ENCODE results near the gene PDXDC1.
"Not testable (repeated sequence)": the region's sequence is repeated elsewhere in the genome, so short reads cannot be mapped to it uniquely, and the experiment has no call there.

Gene PDXDC1

DNA sequence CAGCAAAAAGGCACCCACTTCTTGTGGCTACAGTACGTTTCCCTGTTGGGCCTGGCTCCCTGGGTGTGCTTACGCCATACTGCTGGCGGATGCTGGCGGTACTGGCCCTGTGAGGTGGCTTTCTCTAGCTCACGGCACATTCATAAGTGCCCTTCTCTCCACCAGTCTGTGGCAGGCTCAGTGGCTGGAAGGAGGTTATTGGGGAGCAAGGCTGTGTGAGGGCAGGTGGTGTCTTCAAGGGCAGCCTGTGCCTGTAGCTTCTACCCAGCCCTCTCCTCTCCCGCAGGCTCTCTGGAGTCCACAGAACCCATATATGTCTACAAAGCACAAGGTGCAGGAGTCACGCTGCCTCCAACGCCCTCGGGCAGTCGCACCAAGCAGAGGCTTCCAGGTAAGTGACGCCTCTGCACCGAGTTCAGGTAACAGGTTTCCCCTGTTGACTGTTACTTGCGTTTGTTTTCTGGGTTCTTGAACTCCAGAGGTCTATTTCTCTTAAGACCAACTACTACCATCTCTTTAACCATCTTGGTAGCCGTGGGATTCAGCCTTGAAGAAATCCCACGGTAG, 60.4 kb downstream of the PDXDC1 start:
- in situ Hi-C loops (cut with MboI; ENCODE audit: low sequenced_read_pairs): no loop called here

DNA sequence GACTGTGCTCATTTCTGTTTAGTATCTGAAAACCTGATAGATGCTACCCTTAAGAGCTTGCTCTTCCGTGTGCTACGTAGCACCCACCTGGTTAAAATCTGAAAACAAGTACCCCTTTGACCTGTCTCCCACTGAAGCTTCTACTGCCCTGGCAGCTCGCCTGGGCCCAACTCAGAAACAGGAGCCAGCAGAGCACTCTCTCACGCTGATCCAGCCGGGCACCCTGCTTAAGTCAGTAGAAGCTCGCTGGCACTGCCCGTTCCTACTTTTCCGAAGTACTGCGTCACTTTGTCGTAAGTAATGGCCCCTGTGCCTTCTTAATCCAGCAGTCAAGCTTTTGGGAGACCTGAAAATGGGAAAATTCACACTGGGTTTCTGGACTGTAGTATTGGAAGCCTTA, 62.2 kb downstream of the PDXDC1 start:
- in situ Hi-C loops (cut with MboI; ENCODE audit: low sequenced_read_pairs): no loop called here

DNA sequence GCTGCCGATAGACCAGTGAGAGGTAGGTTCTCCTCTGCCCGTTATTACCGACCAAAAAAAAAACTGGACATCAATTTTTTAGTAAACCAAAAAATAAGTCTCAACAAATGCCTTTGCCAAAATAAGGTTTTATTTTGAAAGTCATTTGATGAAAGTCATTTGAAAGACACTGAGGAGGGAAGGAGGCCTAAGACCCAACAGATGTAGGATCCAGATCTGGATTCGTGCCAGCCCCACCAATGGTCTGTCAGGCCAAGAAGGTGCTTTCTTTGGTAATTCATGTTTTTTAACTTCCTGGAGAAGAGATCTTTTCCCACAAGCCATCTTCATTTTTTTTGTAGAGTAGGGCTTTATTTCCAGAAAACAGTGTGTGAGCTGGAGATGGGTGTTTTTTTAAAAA, 62.9 kb downstream of the PDXDC1 start:
- in situ Hi-C loops (cut with MboI; ENCODE audit: low sequenced_read_pairs): no loop called here

DNA sequence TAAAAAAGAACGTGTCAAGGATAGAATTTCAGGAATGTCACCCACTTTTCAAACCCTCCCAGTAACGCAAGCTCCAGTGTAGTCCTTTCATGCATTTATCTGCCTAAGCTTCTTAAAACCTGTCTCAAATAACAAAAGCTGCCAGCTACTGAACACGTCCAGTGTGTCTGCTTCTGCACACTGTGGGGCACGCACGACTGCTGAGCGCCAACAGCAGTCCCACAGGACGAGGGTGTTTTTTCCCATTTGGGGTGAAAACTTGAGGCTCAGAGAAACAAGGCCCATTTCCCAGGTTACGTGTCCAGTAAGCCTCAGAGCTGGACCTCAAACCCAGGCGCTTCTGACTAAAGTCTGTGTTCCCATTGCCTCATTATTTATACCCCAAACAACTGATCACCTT, 63.9 kb downstream of the PDXDC1 start:
- in situ Hi-C loops (cut with MboI; ENCODE audit: low sequenced_read_pairs): no loop called here

DNA sequence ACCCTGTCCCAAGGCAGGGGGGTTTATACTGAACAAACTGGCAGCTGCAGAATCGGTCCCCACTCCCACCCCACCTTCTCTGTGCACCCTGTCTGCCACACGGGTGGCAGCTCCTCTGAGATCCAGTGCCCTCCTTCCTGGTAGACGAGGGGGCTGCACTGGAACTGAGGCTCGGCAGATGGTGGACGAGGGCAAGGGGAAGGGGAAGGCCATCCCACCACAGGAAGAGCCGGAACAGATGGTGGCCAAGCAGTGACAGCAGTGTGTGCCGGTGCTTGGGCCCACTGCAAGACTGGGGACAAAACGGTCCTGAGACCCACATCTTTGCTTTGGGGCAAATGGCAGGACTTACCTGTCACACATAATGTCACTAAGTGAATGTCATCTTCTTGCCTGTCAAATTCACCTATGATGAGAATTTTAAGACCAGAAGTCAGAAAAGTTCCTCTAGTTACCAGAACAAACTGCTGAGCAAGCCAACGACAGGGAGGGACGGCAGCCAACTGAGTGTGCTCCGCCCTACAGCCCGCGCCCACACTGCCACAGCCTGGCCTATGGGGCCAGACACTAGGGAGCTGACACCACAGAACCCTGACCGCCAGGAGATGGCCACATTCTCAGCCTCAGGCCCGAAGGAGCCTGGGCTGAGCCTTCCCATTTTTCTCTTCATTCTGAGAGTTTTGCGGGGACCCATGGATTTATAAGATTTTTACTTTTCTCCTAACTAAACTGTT, 66.6 kb downstream of the PDXDC1 start:
- in situ Hi-C loops (cut with MboI; ENCODE audit: low sequenced_read_pairs): no loop called here

DNA sequence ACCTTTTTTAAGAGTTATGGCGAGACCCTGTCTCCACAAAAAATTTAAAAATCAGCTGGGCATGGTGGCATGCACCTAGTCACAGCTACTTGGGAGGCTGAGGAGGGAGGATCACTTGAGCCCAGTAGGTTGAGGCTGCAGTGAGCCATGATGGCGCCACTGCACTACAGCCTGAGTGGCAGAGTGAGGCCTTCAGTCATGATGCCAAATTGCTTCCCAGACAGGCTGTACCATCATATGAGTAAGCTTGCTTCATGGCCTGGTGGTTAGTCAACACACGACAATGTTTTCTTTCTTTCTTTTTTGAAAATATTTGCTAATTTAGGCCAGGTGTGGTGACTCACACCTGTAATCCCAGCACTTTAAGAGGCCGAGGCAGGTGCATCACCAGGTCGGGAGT, 68.5 kb downstream of the PDXDC1 start:
- in situ Hi-C loops (cut with MboI; ENCODE audit: low sequenced_read_pairs): no loop called here

DNA sequence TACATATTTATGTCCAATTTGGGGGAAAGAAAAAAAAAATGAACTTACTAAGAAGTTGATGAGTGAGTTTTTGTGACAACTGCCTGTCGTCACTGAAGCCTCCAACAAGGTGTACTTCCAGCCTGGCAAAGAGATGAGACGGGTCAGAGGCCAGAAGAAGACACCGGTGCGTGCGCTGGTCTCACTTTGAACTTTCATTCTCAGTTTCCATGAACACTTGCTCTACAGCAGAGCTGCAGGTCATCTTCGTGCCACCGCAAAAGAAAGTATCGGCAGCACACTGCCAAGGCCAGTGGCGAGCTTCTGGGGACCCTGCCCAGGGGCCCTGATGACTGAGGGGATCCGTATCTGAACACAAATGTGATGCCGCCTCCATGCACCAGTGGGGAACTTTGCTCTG, 69.5 kb downstream of the PDXDC1 start:
- in situ Hi-C loops (cut with MboI; ENCODE audit: low sequenced_read_pairs): no loop called here

DNA sequence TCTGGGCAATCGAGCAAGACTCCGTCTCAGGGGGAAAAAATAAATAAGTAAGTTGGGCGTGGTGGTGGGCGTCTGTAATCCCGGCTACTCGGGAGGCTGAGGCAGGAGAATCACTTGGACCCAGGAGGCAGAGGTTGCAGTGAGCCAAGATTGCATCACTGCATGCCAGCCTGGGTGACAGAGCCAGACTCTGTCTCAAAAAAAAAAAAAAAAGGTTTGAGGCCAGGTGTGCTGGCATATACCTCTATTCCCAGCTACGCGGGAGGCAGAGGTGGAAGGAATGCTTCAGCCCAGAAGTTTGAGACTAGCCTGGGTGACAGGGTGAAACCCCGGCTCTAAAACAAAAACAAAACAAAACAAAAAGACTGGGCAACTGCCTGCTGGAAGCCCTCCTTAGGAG, 70.4 kb downstream of the PDXDC1 start:
- in situ Hi-C loops (cut with MboI; ENCODE audit: low sequenced_read_pairs): not testable (repeated sequence)

DNA sequence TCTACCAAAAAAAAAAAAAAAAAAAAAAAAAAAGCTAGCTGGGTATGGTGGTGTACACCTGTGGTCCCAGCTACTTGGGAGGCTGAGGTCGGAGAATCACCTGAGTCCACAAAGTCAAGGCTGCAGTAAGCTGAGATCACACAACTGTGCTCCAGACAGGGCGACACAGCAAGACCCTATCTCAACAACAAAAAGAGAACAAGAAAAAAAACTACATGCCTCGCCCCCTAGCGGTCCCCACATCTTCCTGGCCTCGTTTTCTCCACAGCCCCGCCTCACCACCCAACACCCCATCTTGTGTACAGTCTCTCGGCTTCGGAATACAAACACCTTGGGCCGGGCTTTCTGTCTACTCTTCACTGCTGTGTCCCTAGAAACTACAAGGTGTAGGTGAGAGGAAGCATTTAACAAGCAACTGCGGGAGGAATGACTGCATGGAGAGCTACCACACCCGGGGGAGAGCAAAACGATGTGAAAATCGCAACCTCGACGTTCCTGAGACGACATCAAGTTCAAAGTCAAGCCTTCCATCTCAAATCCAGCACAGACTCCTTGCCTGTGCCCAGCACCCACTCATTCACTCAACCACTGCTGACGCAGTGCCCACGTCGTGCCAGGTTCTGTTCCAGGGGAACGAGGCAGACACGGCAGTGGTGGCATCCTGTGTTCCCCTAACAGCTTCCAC, 72.0 kb downstream of the PDXDC1 start:
- in situ Hi-C loops (cut with MboI; ENCODE audit: low sequenced_read_pairs): no loop called here

DNA sequence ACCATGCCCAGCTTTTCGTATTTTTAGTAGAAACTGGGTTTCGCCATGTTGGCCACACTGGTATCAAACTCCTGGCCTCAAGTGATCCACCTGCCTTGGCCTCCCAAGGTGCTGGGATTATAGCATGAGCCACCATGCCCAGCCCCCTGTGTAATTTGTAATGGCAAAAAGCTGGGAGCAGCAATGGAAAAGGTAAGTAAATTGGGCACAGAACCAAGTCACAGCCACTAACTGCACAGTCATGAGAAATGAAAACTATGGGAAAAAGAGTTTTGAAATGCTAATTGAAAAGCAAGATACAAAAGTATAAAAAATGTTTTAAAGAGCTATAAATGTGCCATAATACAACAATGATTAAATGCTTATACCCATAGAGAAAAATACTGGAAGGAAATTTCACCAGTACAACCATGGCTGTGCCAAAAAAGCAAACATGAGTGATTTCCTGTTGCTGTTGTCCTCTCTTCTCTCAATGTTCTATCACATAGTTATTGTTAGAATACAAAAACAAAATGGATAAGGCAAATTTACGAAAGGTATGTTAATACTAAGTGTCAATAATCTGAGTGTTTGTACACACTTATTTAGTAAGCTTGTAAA, 74.9 kb downstream of the PDXDC1 start:
- in situ Hi-C loops (cut with MboI; ENCODE audit: low sequenced_read_pairs): no loop called here

DNA sequence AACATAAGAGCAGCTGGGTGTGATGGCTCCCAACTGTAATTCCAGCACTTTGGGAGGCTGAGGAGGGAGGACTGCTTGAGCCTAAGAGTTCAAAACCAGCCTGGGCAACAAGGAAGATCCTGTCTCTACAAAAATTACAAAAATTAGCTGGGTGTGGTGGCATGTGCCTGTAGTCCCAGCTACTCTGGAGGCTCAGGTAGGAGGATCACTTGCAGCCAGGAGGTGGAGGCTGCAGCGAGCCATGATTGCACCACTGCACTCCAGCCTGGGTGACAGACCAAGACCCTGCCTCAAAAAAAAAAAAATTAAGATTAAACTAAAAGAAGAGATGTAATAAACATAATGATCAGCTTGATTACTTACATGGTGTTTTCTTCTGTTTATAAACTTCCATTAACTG, 75.6 kb downstream of the PDXDC1 start:
- in situ Hi-C loops (cut with MboI; ENCODE audit: low sequenced_read_pairs): not testable (repeated sequence)

DNA sequence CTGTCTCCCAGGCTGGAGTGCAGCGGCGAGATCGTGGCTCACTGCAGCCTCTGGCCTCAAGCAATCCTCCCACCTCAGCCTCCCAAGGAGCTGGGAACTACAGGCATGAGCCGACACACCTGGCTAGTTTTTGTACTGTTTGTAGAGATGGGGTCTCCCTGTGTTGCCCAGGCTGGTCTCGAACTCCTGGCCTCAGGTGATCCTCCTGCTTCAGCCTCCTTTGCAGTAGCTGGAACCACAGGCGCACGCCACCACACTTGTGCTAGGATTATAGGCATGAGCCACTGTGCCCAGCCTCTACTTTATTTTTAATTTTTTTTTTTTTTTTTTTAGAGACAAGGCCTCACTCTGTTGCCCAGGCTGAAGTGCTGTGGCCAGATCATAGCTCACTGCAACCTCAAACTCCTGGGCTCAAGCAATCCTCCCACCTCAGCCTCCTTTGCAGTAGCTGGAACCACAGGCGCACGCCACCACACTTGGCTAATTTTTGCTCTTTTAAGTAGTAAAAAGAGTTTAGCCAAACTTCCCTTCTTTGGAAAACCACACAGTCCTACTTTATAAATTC, 76.6 kb downstream of the PDXDC1 start:
- in situ Hi-C loops (cut with MboI; ENCODE audit: low sequenced_read_pairs): no loop called here

DNA sequence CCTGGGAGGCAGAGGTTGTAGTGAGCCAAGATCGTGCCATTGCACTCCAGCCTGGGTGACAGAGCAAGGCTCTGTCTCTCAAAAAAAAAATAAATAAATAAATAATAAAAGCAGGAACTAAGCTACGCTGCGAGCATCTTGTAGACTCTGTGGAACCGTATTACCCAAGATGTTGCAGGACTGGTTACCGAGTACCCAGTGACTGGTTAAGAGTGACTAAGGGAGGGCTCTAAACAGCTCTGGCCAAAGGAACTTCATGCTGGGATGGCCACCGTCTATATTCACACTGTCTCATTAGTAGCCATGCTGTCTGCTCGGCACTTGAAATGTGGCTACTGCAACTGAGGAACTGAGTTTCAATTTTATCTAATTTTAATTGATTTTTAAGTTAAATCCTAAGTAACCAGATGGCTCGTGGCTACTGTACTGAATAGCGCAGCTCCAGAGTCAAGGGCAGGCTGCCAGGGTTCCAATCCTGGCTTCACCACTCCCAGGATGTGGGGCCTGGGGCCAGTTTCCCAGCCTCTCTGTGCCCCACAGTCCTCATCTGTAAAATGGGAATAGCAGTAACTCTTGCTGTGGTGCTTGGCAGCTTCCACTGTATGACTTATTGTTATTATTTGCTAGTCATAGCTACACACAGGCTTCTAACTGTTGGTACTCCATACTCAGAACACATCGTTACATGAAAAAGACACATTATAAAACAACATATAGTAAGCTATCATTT, 78.1 kb downstream of the PDXDC1 start:
- in situ Hi-C loops (cut with MboI; ENCODE audit: low sequenced_read_pairs): no loop called here

DNA sequence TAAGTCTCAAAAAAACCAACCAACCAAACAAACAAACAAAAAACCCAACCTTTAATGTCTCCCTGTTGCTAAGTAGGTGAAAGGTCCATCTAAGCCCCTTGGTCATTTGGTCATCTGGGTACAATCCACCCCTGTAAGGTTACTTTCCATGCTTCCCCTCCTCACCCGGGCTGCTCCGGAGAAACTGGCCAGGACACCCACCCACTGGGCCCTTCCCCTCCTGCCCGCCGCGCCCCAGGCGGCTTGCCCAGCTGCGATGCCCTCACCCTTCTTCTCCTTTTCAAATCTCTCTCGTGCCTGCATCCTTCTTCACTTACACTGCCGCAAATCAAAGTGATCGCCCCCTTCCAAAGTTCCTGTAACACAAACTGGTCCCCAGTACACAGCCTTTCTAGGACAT, 79.1 kb downstream of the PDXDC1 start:
- in situ Hi-C loops (cut with MboI; ENCODE audit: low sequenced_read_pairs): no loop called here

DNA sequence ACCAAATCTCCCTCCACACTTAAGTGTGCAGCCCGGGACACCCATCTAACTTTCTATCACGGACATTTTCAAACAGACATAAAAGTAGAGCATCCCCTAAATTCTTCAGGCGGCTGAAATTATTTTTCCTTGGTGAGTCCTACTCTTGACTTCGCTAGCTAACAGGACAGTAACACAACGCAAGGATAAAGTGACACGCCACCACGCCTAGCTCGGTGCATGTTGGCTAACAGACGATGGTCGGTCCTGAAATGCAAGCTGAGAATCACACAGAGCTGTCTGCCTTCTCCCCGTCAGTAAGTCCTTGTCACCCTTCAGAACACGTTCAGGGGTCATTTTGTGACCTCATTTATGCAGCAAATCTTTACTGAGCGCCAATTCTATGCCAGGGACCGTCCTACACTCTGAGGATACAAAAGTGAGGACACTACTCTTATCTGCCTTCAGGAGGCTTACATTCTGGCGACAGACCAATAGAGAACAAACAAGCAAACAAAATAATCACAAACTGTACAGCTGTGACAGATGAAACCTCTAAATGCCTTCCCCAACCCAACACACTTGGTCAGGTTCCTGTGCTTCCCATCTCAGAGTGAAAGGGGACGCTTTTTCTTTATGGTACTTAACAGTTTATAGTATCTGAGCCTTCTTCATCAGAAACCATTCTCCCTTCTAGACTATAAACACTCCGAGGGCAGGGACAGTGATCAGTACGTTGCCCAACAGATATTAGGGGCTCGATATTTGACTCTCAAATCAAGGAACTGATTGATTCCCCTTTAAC, 79.7 kb downstream of the PDXDC1 start:
- in situ Hi-C loops (cut with MboI; ENCODE audit: low sequenced_read_pairs): no loop called here

DNA sequence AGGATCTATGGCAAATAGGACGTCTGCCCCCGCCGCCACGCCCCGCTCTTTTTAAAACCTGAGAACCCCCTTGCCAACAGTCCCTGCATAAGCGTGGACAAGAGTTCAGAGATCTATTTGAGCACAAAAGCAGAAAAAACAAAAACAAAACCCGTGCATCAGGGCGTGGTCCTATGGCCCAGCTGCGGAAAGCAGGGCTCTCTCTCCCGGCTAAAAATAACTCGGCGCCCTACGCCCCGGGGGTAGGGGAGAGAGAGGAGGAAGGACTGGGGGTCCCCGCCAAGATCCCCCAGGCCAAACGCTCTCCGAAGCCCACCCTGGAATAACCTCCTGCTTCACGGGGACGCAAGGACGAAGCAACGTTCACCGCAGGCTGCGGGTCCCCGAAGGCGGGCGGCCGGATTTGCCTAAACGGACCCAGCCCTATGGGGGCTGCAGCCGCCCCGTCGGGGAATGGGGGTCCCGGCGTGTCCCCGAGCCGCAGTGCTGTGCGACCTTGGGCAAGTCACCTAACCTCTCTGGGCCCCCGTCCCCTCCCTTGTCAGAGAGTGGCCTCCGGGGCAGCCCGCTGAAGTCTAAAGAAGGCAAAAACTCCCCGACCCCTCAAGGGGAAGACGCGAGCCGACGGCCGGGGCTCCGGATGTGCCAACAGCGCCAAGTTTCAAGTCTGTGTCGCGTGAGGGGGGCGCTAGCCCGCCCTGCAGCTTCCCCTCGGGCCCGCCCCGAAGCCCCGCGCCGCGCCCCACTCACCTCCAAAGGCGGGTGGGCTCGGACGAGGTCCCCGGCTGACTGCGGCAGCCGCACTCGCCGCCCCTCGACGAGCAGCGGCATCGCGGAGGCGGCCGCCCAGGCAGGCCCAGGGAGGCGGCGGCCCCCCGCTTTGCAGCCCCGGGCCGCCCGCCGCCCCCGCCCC, 80.6 kb downstream of the PDXDC1 start:
- in situ Hi-C loops (cut with MboI; ENCODE audit: low sequenced_read_pairs): no loop called here

DNA sequence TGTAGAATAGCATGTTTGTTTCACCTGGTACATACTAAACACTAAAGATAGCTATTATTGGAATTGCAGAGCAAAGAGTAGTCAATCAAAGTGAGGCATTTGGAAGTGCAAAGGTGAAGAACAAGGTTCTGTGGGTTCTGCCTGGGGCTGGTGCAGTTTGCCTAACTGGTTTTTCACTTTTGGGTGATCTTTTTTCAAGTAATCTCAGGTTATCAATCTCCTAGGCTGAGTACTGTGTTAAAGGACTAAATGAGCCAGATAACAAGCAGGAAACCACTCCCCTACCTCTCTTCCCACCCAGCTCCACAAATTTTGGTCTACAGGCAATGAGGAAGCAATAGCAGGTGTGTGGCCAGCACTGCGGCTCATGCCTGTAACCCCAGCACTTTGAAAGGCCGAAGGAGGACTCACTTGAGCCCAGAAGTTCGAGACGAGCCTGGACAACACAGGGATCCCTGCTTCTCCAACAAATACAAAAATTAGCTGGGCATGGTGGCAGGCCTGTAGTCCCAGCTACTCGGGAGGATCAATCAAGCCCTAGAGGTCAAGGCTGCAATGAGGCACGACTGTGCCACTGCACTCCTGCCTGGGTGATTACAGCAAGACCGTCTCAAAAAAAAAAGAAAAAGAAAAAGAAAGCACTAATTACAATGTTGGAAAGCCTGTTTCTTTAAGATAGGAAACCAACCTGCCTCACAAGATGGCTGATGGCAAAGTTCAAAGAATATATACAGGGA, 83.0 kb downstream of the PDXDC1 start:
- in situ Hi-C loops (cut with MboI; ENCODE audit: low sequenced_read_pairs): no loop called here

DNA sequence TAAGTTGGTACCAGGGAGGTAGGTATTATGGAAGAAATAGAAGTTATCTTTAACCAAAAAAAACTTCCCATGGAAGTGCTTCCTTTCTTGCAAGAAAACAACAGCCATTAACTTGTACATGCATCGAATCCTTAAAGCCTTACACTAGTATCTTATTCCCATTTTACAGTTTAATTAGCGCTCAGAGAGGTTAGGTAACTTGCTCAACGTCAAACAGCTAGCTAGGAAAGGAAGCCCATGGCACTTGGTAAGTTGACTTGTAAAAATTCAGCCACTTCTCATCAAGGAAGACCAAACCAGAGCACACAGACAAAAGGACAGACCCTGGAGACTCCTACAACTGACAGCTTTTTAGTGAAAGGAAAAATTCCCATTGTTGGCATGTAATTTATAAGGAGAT, 84.5 kb downstream of the PDXDC1 start:
- in situ Hi-C loops (cut with MboI; ENCODE audit: low sequenced_read_pairs): no loop called here
